GM19468 (cell line): ENCODE results near the gene TRIML1.
"Not testable (repeated sequence)": the region's sequence is repeated elsewhere in the genome, so short reads cannot be mapped to it uniquely, and the experiment has no call there.

Experiments
- ATAC-seq: cut with Tn5 transposase; IDR thresholded peaks from one replicate; pipeline ENCODE4 v1.9.1; 2021; ENCODE audit warnings: mild to moderate bottlenecking, moderate library complexity, moderate number of reproducible peaks; ENCODE audit not compliant: unreplicated experiment; ENCODE audit errors: extremely low read depth

TRIML1 gene

DNA sequence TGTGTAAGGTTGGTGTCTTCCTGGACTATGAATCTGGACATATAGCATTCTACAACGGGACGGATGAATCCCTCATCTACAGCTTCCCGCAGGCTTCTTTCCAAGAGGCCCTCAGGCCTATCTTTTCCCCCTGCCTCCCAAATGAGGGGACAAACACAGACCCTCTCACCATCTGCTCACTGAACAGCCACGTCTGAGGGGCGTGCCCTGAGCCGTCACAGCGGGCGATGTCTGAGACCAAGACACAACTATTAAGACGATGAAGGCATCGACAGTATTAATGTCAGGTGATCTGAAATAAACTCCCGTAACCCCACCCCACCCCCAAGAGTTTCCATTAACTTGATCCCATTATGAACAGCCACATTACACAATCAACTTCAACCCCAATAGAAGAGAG lies 7.9 kb downstream of the TRIML1 start:
- no peak for ATAC-seq

GRCh38 chr4:188147776-188148175 lies 8.5 kb downstream of the TRIML1 start:
- no peak for ATAC-seq

GRCh38 chr4:188154668-188155405 lies 15.6 kb downstream of the TRIML1 start:
- no peak for ATAC-seq

DNA sequence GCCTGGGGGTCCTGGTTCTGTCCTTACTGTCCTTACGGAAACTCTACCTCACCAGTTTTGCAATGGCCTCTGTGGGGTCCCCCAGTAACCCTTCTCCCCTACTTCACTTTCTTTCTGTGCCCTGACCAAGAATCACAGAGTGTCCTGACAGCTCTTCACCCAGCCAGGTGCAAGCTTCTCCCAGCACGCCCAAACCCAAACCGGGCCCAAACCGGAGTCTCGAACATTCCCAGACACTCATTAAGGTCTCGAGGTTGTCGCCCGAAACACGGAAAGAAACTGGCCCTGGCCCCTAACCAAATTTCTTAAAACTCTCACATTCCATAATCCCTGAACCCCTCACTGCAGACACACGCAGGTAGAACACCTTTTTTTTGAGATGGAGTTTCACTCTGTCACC lies 19.1 kb downstream of the TRIML1 start:
- ATAC-seq = no peak

- not testable (repeated sequence) for ATAC-seq
Measured at GRCh38 chr4:188159513-188160226, 20.4 kb downstream of the TRIML1 start.

DNA sequence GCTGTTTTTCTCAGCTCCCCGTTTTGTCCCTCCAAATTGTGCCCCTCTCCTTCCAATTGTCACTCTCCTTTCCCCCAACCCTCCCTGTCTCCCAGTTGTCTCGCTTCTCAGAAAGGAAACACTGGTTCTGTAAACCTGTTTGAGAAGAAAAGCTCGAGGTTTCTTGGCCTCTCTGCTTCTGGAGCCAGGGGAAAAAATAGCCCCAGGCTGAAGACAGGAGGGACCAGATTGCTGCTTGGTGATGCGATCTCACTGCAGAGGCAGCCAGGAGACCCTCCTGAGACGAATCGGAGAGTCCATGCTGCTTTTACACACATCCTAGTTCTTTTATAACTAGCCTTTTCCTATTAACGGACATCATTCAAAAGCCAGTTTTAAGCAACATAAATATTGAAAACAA lies 21.2 kb downstream of the TRIML1 start:
- ATAC-seq = no peak

- ATAC-seq = no peak
Measured at GRCh38 chr4:188161167-188161566, 21.9 kb downstream of the TRIML1 start.

DNA sequence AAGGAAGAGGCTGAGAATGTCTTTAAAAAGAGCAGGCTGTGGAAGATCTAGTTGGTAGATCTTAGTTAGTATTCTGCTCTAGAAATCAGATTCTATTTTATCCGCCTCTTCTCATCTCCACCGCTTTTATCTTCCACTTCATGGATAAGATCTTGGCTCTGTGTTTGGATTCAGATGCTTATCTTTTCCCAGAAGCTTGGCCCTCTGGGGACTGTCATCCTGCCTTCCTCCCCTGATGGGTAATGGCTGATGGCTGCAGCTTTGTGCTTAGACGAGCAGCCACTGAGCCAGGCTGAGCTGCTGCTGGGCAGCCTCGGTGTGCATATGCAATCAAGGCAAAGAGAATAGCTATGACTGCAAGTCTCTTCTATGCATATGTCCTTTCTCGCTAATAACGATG lies 23.5 kb downstream of the TRIML1 start:
- ATAC-seq = no peak

DNA sequence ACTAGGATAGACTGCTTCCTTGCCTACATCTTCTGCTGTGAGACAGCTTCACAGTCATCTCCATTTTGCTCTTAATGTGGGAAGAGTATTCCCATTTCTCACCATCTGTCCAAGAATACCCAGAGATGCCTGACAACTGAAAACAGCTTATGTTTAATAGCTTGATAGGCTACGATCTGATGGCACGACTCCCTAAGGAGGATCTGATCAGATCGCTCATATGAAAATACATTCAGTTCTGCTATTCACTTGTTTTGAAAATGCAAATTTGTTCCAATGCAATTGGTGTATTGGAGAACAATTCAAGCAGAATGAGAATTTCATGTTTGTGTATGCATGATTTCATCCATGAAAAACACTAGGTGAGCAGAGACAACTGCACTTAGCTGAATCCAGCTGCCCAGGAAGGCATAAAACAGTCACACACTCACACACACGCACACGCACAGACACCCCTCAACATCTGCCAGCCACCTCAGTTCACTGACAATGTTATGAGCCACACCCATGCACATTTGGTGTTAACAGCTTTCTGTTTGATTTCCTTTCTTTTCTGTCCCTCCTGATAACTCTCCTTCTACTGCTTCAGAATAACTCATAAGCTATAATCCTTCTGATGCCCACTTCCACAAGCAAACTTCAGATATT lies 29.6 kb downstream of the TRIML1 start:
- no peak for ATAC-seq

GRCh38 chr4:188171551-188171950 lies 32.3 kb downstream of the TRIML1 start:
- ATAC-seq = no peak

DNA sequence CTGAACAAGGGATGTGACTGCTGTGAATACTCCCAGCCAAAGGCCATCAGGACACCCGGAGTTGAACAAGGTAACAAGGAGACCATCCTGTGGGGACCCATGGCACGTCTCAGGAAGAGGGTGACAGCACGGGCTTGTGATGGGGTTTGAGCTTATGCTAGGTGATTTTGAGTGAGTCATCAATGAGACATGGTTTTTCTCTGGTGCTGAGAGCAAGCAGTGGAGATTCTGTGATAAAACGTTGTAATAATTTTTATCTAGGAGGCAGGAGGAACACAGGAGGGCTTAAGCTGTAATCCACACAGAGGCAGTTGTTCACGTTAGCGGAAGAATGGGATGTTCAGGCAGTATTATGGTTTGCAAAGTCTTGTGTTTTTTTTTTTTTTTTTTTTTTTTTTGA lies 36.0 kb downstream of the TRIML1 start:
- ATAC-seq = no peak

DNA sequence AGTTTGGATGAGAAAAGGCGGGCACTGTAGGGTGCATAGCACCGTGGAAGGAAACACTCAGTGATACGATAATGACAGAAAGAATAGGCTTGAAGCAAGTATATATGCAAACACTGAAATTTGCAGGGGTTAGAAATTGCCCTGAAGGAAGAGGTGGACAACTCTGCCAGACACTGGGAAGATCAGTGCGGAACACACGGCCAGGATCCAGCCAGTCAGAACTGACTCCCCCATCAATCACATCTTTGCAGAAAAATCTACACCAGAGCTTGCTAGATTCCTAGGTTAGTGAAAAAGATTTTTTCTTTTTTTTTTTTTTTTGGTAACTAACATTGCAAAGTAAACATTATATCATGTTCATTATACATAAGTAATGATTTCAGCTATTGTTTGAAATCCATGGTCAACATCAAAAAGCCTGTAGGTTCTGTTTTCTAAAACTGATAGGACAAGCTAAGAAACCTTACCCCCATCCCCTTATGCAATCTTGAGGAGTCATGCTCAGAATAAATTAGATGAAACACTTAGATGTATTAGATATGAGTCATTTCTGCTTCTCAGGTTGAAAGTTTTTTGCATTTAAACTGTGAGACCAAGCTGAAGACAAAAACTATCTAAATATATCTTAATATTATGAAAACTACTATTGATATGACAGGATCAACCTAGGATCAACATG lies 38.9 kb downstream of the TRIML1 start:
- no peak for ATAC-seq

- ATAC-seq = no peak
Measured at GRCh38 chr4:188178806-188179205, 39.6 kb downstream of the TRIML1 start.

- ATAC-seq = no peak
Measured at GRCh38 chr4:188187106-188187505, 47.9 kb downstream of the TRIML1 start.

DNA sequence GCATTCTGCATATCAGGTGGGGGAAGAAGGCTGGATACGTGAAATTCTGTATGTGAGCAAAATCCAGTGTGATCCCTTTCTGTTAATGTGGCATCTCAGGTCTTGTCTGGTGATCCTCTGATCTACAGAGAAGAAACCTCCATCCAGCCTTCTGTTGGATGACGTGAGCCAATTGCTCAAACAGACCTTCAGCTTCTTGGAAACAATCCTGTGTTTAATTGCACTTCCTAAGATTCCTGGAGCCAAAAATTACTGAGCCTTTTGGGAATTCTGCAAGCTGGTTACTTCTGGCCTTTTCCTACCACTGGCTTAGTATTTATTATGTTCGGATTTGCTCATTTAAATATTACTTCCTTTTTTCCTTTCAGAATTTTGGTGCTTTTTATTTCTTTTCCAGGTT lies 51.2 kb downstream of the TRIML1 start:
- ATAC-seq = no peak

DNA sequence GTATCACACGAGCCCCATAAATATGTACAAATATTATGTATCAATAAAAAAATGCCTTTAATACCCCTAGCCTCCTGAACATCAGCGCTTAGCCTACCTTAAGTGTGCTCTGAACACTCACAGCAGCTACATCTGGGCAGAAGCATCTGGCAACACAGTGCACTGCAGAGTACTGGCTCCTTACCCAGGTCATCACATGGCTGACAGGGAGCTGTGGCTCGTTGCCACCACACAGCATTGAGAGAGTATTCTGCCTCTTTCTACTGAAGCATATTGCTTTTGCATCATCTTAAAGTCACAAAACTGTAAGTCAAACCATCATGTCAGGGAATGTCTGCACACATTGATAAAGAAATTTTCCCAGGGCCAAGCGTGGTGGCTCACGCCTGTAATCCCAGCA lies 55.2 kb downstream of the TRIML1 start:
- ATAC-seq = no peak

DNA sequence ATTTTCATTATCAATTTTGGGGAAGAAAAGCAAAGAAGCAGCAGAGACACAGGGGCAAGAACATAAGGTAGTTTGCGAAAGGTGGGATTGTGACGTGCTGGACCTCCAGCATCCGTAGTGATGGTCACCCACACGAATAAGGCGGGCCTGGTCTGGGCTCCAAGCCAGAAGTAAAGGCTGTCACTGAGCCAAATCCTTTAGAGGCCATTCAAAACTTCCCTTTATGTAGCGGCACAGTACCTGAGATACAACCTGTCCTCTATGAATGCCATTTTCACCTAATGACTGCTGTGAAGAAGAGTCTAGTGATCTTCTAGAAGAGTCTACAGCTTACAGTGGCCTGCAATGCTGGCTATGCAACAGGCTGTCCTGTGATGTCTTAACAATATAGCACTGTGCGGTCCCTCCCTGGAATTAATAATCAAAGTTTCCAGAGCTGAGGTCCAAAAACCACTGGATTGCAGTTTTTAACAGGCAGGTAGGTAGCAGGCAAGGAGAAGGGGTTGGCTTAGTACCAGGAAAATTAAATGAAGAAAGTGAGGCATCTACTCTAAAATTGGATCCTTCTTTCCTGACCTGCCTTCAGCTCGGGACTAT lies 56.2 kb downstream of the TRIML1 start:
- ATAC-seq = no peak

GRCh38 chr4:188196134-188196735 lies 57.0 kb downstream of the TRIML1 start:
- no peak for ATAC-seq
